GM21447 (cell line): ENCODE data around the gene C22orf15.

Experiments used
- ATAC-seq: cut with Tn5 transposase; IDR thresholded peaks from one replicate; pipeline ENCODE4 v1.9.1; 2021; ENCODE audit not compliant: unreplicated experiment

C22orf15 gene

GRCh38 chr22:23786752-23787599 is 24.2 kb downstream of the C22orf15 start, which contains the start of gene SMARCB1:
Gene SMARCB1, plus strand, starts transcription at chr22:23786966. Its CDS starts 204 bp downstream, at chr22:23787170.
- ATAC-seq, result peak; percentile 61

- no peak for ATAC-seq
Measured at GRCh38 chr22:23787600-23787896, 24.8 kb downstream of the C22orf15 start.

GRCh38 chr22:23787910-23788309 is 25.1 kb downstream of the C22orf15 start:
- no peak for ATAC-seq

GRCh38 chr22:23789121-23789520 is 26.3 kb downstream of the C22orf15 start:
- ATAC-seq, result no peak

DNA sequence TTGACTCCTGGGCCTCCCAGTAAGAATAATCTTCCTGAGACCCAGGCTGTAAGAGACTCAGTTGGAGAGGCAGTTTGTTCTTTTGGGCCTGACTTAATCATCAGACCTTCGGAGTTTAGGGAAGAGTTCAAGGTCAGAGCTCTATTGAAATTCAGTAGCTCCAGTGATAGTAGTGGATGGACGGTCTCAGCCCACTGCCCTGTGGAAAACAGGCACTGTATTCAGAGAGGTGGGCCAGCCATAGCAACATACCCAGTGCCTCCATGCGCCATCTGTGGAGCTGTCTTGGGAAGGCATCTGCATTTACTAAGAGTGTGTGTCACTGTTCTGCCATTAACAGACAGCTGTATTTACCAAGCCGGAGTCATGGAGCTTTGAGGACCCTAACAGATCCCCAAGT is 26.8 kb downstream of the C22orf15 start:
- ATAC-seq, result no peak

DNA sequence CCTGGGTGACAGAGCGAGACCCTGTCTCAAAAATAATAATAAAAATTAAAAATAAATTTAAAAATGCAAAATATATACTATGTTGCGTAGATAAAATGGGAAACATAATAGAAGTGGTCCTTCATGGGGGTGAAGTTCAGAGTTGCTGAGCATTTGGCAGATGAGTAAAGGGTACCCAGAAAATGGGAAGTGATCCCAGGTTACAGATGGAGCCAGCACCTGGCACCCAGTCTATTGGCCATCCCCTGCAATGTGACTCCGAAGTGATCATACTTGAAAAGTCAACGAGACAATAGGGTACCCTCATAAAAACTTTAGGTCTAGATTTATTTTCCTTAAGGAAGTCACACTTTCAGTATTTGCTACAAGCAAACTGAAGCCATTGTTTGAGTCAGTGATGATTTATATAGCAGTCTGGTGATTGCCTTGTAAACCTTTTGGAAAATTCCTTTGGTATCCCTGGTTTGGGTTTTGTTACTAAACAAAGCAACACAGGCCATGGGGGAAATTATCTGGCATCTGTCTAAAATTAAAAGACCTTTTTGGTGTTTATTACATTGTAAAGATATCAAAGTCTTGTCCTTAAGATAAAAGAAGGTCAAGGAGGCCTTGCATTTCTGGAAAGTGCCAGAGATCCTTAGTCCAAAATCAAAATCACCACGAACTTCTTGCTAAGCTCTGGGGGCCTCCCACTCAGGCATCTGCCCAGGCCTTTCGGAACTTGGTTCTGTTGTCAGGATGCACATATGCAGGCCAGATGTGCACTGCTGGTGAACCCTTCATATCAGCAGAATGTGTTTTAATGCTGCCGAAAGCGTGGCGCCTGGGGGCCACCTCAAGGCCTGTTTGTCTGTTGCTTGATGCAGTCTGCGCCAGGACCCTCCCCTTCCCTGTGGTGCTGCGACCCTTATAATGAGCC is 28.3 kb downstream of the C22orf15 start:
- no peak for ATAC-seq

DNA sequence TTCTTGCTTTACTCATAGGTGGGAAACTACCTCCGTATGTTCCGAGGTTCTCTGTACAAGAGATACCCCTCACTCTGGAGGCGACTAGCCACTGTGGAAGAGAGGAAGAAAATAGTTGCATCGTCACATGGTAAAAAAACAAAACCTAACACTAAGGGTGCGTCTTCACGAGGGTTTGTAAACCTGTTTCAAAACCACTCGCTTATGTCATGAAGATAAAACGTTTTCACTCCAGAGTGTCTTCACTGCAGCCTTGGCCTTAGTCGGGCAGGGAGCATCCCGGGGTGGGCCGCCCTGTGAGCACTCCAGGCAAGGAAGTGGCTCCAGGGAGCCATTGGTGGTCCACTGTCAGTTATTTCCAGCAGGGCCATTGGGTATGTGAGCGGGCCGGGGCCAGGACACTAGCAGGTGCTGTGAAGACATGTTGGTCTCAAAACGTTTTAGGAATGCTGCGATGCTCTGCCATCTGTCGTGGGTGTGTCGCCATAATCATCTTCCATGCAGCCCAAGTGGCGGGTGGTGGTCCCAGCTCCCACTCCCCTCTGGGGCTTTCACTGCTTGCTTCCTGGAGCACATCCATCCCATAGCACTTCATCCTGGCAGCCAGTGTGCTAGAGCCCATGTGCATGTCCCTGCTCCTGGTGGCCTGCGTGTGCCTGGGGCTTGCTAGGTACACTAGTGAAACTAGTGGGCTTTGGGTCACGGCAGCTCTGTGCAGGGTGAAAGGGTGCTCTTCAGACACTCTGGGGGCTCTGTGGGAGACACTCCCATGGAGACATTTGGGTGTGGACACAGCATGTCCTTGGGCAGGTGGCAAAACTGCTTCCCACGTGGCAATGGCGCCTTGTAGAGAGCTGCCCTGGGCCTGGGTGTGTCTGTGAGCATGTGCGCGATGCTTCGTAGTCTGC is 29.2 kb downstream of the C22orf15 start:
- no peak for ATAC-seq

DNA sequence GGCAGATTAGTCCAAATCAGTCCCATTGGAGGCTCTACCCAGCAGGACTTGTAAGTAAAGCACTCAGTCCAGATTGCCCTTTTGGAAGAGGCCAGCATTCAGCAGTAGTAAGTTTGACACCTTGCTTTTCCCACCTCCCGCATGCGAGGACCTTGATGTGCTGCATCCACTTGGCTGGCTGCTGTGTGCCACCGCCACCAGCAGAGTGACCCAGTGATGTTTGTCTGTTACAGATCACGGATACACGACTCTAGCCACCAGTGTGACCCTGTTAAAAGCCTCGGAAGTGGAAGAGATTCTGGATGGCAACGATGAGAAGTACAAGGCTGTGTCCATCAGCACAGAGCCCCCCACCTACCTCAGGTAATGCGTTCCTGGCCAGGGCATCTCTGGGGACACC is 30.5 kb downstream of the C22orf15 start:
- ATAC-seq, result no peak

GRCh38 chr22:23796461-23796860 is 33.7 kb downstream of the C22orf15 start:
- ATAC-seq, result no peak

GRCh38 chr22:23800297-23801237 is 37.8 kb downstream of the C22orf15 start:
- ATAC-seq, result peak; percentile 57

DNA sequence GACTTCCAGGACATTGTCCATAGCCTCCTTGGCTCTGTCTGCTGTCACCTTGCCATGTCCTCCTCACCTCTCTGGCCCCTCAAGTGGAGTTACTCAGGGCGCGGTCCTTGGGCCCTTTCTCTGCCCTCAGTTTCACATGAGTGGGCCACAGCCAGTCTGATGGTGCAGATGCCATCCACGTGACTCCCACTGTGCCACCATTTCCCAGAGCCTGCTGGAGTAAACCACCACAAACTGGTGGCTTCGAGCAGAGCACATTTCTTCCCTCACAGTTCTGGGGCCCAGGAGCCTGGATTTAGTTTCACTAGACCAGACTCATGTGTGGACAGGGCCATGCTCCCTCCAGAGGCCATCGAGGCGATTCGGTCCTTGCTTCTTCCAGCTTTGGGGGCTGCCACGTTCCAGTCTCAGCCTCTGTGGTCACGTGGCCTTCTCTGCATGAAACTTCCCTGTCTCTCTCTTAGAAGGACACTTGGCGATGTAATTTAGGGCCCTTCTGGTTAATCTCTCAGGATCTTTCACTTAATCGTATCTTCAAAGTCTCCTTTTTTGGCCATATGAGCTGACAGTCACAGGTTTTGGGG is 38.5 kb downstream of the C22orf15 start:
- ATAC-seq, result no peak

GRCh38 chr22:23801886-23802377 is 39.1 kb downstream of the C22orf15 start:
- ATAC-seq, result no peak

DNA sequence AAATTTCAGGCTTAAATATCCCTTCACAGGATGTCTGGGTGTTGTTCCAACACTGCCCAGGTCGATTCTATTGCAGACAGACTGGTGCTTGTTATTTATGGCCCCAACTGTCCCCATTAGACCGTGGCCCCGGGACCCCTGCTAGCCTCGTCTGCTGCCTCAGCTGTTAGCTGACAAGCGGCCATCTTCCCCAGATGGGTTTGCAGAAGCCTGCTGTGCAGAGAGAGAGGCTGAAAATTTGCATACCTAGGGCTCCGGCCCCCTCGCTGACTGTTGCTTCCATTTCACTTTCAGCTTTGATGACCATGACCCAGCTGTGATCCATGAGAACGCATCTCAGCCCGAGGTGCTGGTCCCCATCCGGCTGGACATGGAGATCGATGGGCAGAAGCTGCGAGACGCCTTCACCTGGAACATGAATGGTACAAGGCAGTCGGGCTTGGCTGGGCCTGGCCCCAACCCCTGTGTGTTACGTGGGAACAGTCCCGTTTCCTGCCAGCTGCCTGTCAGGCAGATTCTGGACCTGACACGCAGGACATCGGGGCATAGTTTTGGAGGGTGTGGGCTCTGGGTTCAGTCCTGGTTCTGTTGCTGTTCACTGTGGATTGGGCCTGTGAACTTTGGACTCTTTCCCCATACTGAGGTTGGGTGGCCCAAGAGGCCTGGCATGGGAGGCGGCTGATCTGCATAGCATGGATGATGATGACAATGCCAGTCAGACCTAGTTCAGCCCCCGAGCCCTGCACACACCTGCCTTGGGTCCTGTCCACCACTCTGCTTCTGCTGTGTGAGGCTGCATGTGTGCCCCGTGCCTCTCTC is 40.4 kb downstream of the C22orf15 start:
- ATAC-seq, result no peak

GRCh38 chr22:23804781-23805291 is 42.0 kb downstream of the C22orf15 start:
- no peak for ATAC-seq

DNA sequence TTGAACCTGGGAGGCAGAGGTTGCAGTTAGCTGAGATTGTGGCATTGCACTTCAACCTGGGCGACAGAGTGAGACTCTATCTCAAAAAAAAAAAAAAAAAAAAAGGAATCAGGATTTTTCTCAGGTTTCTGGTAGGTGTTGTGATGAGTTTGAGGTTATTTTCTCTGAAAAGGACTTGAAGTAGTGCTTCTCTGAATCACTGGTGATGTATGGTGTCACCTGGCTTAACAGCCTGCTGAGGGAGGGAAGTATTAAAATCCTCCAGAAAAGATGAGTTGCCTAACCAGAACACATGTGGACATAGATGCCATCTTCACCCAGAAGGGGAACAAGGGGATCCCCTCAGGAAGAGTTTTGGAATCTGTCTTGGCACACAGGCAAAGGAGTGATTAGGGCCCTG is 44.0 kb downstream of the C22orf15 start:
- ATAC-seq, result no peak

GRCh38 chr22:23812378-23812777 is 49.6 kb downstream of the C22orf15 start:
- no peak for ATAC-seq
